Liver (tissue), 9 donors: Measurements from ENCODE around the gene UQCR11. TPM values are rescaled to one million over a fixed set of nuclear protein-coding genes. Genes with fewer than 3 reads are reported as not detected.

Experiments used
- DNase-seq: peaks from one replicate; pipeline ENCODE4 v3.0.0-alpha.2; 2017; ENCODE audit warnings: low spot score
- H3K27ac ChIP-seq, 2 donors: one replicate each; pipeline ENCODE4 v1.7.0; 2013; ENCODE audit warnings: inconsistent platforms in 2 of 2, low read length in 2 of 2, control low read depth in 1 of 2, low read depth in 1 of 2, mild to moderate bottlenecking in 1 of 2
- H3K27me3 ChIP-seq, 4 donors: one replicate each; pipeline versions ENCODE4 v1.6.1 to v1.7.0; 2013; ENCODE audit warnings: low read length in 3 of 4, inconsistent platforms in 1 of 4, mild to moderate bottlenecking in 1 of 4, moderate library complexity in 1 of 4; ENCODE audit not compliant: control insufficient read depth in 4 of 4, insufficient read depth in 4 of 4
- H3K36me3 ChIP-seq, 4 donors: one replicate each; pipeline versions ENCODE4 v1.6.1 to v1.7.0; 2013; ENCODE audit warnings: low read length in 3 of 4, mild to moderate bottlenecking in 3 of 4, low read depth in 1 of 4, moderate library complexity in 1 of 4; ENCODE audit not compliant: control insufficient read depth in 4 of 4, insufficient read depth in 3 of 4
- H3K4me1 ChIP-seq, 4 donors: one replicate each; pipeline versions ENCODE4 v1.6.1 to v1.7.0; 2013; ENCODE audit warnings: low read length in 3 of 4, mild to moderate bottlenecking in 3 of 4, moderate library complexity in 1 of 4; ENCODE audit not compliant: control insufficient read depth in 4 of 4, insufficient read depth in 4 of 4
- H3K4me3 ChIP-seq, 3 donors: one replicate each; pipeline versions ENCODE4 v1.6.1 to v1.7.0; 2013; ENCODE audit warnings: low read length in 3 of 3, control low read depth in 1 of 3, low read depth in 1 of 3, mild to moderate bottlenecking in 1 of 3
- H3K9ac ChIP-seq, 2 donors: one replicate each; pipeline ENCODE4 v1.7.0; 2013; ENCODE audit warnings: low read length in 2 of 2, mild to moderate bottlenecking in 2 of 2, moderate library complexity in 2 of 2, control low read depth in 1 of 2, low read depth in 1 of 2
- H3K9me3 ChIP-seq, 4 donors: one replicate each; pipeline versions ENCODE4 v1.6.1 to v1.7.0; 2013; ENCODE audit warnings: low read length in 3 of 4; ENCODE audit not compliant: control insufficient read depth in 4 of 4
- CTCF ChIP-seq: fragments of 150-350 bp; IDR thresholded peaks from 2 replicates; pipeline ENCODE4 v1.5.1; 2017; ENCODE audit warnings: improper control_type of control experiment, low read depth, low read length; ENCODE audit not compliant: missing input control
- EGR1 ChIP-seq, 2 donors: IDR thresholded peaks; 2 replicates each; pipeline ENCODE4 v1.6.1; 2016 to 2018; ENCODE audit warnings: antibody characterized with exemption in 2 of 2, low read depth in 2 of 2
- FOXA1 ChIP-seq: IDR thresholded peaks from 2 replicates; pipeline ENCODE4 v1.6.1; 2016; ENCODE audit warnings: antibody characterized with exemption
- FOXA2 ChIP-seq: IDR thresholded peaks from 2 replicates; pipeline ENCODE4 v1.6.1; 2016; ENCODE audit warnings: antibody characterized with exemption
- GABPA ChIP-seq, 2 donors: IDR thresholded peaks in 1 of 2; conservative IDR thresholded peaks in 1 of 2; 2 replicates each; pipeline ENCODE4 v1.6.1; 2016; ENCODE audit warnings: antibody characterized with exemption in 2 of 2, mild to moderate bottlenecking in 1 of 2, moderate library complexity in 1 of 2
- HNF4A ChIP-seq, 2 donors: conservative IDR thresholded peaks; 2 replicates each; pipeline ENCODE4 v1.6.1; 2016; ENCODE audit warnings: antibody characterized with exemption in 2 of 2, mild to moderate bottlenecking in 2 of 2
- HNF4G ChIP-seq: IDR thresholded peaks from 2 replicates; pipeline ENCODE4 v1.6.1; 2016; ENCODE audit warnings: antibody characterized with exemption
- JUND ChIP-seq, 2 donors: IDR thresholded peaks; 2 replicates each; pipeline ENCODE4 v1.6.1; 2016; ENCODE audit warnings: antibody characterized with exemption in 2 of 2
- NR2F2 ChIP-seq: IDR thresholded peaks from 2 replicates; pipeline ENCODE4 v1.6.1; 2016; ENCODE audit warnings: antibody characterized with exemption
- RAD21 ChIP-seq, 2 donors: IDR thresholded peaks; 2 replicates each; pipeline ENCODE4 v1.6.1; 2016; ENCODE audit warnings: antibody characterized with exemption in 2 of 2, mild to moderate bottlenecking in 2 of 2
- RXRA ChIP-seq, 2 donors: IDR thresholded peaks; 2 replicates each; pipeline ENCODE4 v1.6.1; 2017 to 2018; ENCODE audit warnings: antibody characterized with exemption in 2 of 2, mild to moderate bottlenecking in 1 of 2
- SP1 ChIP-seq: IDR thresholded peaks from 2 replicates; pipeline ENCODE4 v1.6.1; 2018; ENCODE audit warnings: antibody characterized with exemption, mild to moderate bottlenecking
- TAF1 ChIP-seq: conservative IDR thresholded peaks from 2 replicates; pipeline ENCODE4 v1.6.1; 2016; ENCODE audit warnings: antibody characterized with exemption, mild to moderate bottlenecking
- YY1 ChIP-seq: IDR thresholded peaks from 2 replicates; pipeline ENCODE4 v1.6.1; 2016; ENCODE audit warnings: antibody characterized with exemption, mild to moderate bottlenecking
- WGBS: extraction: QIAGEN DNeasy Blood & Tissue Kit; methylation state at CpG from one replicate; pipeline ENCODE4 v1.1.7; 2013; 5-methylcytosine and 5-hydroxymethylcytosine counted together
- polyA plus RNA-seq, 2 donors: library from polyadenylated mRNA; stranded (reverse) in 1 of 2; unstranded in 1 of 2; fragments of 200-250 nt in 1 of 2; fragments of >200 nt in 1 of 2; fragmentation: Nextera tagmentation in 1 of 2; extraction: Ambion mirVana in 1 of 2; gene quantifications; one replicate each; pipeline versions ENCODE4 v1.2.1 to v1.2.3, GENCODE V29; 2013 to 2015
- total RNA-seq, 2 donors: library from RNA; depleted of rRNA; stranded (reverse); fragments of >200 nt; gene quantifications; one replicate each; pipeline ENCODE4 v1.2.3, GENCODE V29; 2014
- TF ChIP-seq, protein P1 (sequence below): IDR thresholded peaks from 2 replicates; pipeline ENCODE4 v1.6.1; 2016; ENCODE audit warnings: antibody characterized with exemption
- TF ChIP-seq, protein P2 (sequence below): IDR thresholded peaks from 2 replicates; pipeline ENCODE4 v1.6.1; 2016; ENCODE audit warnings: antibody characterized with exemption
- TF ChIP-seq, protein P3 (sequence below): IDR thresholded peaks from 2 replicates; pipeline ENCODE4 v1.6.1; 2016; ENCODE audit warnings: antibody characterized with exemption
- TF ChIP-seq, protein P4 (sequence below): IDR thresholded peaks from 2 replicates; pipeline ENCODE4 v1.6.1; 2016; ENCODE audit warnings: antibody characterized with exemption, mild to moderate bottlenecking
- donor health status: healthy.
- donor health status: healthy.
- donor health status: healthy.
- donor health status: healthy.
- donor health status: healthy.

UQCR11 gene
- total RNA-seq: 10 to 100 TPM; 23.8 to 37.4 TPM
- 100 to 1,000 TPM; 127 to 862 TPM for polyA plus RNA-seq

GRCh38 chr19:1605236-1606137 is at the start of gene UQCR11:
TSS of gene UQCR11 (minus strand) at chr19:1605462. CDS start at chr19:1605409, 53 bp downstream.
- under 1% methylated on average over 79 of the region's 79 CpGs for WGBS
- Histone ChIP-seq H3K4me3 (peak within 1 kb of the TSS; percentile 88 to 93 (median 93)), H3K9me3 (no peaks in the 10 kb centered on the region), H3K36me3 (peaks cover 0 to 2% (median 1%) of the 10 kb centered on the region in 4 donors), H3K4me1 (peaks cover 5 to 27% (median 20%) of the 10 kb centered on the region in 4 donors), H3K27me3 (no peaks in the 10 kb centered on the region), H3K9ac (peak within 1 kb of the TSS; percentile 80 to 95), H3K27ac (peak within 1 kb of the TSS; percentile 81 to 92)
- peak; percentile 94 for DNase-seq
- peak; percentile 74 to 92 for TF ChIP-seq GABPA (IDR thresholded peaks at IDR 0.05 in 1 of 2, conservative IDR thresholded peaks at IDR 0.05 in 1 of 2)
- TF ChIP-seq, protein P1, sequence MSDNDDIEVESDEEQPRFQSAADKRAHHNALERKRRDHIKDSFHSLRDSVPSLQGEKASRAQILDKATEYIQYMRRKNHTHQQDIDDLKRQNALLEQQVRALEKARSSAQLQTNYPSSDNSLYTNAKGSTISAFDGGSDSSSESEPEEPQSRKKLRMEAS: no peak
- peak; percentile 64 for TF ChIP-seq HNF4G
- no peak for TF ChIP-seq EGR1 (IDR thresholded peaks at IDR 0.05; ENCODE audit: low read depth in 2 of 2)
- TF ChIP-seq HNF4A (conservative IDR thresholded peaks at IDR 0.05): peak; percentile 37 to 68
- TF ChIP-seq, protein P2, sequence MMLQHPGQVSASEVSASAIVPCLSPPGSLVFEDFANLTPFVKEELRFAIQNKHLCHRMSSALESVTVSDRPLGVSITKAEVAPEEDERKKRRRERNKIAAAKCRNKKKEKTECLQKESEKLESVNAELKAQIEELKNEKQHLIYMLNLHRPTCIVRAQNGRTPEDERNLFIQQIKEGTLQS: no peak
- TF ChIP-seq JUND (IDR thresholded peaks at IDR 0.05): no peak
- peak; percentile 79 to 83 for TF ChIP-seq RAD21 (IDR thresholded peaks at IDR 0.05)
- TF ChIP-seq, protein P3, sequence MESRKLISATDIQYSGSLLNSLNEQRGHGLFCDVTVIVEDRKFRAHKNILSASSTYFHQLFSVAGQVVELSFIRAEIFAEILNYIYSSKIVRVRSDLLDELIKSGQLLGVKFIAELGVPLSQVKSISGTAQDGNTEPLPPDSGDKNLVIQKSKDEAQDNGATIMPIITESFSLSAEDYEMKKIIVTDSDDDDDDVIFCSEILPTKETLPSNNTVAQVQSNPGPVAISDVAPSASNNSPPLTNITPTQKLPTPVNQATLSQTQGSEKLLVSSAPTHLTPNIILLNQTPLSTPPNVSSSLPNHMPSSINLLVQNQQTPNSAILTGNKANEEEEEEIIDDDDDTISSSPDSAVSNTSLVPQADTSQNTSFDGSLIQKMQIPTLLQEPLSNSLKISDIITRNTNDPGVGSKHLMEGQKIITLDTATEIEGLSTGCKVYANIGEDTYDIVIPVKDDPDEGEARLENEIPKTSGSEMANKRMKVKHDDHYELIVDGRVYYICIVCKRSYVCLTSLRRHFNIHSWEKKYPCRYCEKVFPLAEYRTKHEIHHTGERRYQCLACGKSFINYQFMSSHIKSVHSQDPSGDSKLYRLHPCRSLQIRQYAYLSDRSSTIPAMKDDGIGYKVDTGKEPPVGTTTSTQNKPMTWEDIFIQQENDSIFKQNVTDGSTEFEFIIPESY: no peak
- TF ChIP-seq, protein P4, sequence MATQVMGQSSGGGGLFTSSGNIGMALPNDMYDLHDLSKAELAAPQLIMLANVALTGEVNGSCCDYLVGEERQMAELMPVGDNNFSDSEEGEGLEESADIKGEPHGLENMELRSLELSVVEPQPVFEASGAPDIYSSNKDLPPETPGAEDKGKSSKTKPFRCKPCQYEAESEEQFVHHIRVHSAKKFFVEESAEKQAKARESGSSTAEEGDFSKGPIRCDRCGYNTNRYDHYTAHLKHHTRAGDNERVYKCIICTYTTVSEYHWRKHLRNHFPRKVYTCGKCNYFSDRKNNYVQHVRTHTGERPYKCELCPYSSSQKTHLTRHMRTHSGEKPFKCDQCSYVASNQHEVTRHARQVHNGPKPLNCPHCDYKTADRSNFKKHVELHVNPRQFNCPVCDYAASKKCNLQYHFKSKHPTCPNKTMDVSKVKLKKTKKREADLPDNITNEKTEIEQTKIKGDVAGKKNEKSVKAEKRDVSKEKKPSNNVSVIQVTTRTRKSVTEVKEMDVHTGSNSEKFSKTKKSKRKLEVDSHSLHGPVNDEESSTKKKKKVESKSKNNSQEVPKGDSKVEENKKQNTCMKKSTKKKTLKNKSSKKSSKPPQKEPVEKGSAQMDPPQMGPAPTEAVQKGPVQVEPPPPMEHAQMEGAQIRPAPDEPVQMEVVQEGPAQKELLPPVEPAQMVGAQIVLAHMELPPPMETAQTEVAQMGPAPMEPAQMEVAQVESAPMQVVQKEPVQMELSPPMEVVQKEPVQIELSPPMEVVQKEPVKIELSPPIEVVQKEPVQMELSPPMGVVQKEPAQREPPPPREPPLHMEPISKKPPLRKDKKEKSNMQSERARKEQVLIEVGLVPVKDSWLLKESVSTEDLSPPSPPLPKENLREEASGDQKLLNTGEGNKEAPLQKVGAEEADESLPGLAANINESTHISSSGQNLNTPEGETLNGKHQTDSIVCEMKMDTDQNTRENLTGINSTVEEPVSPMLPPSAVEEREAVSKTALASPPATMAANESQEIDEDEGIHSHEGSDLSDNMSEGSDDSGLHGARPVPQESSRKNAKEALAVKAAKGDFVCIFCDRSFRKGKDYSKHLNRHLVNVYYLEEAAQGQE: peak; percentile 68
- peak; percentile 64 for TF ChIP-seq YY1
- peak; percentile 19 for TF ChIP-seq FOXA1
- no peak for TF ChIP-seq RXRA (IDR thresholded peaks at IDR 0.05)
- TF ChIP-seq TAF1: peak; percentile 37
- TF ChIP-seq SP1: peak; percentile 71
- no peak for TF ChIP-seq FOXA2
- TF ChIP-seq CTCF: peak; percentile 58
- TF ChIP-seq NR2F2: peak; percentile 16
